K562 (cell line): ENCODE results near the gene MAD1L1.

Experiments used
- E2F8 ChIP-seq: fragments of 450-650 bp; IDR thresholded peaks from 2 replicates; pipeline ENCODE4 v1.7.1; 2018; ENCODE audit warnings: mild to moderate bottlenecking, low read depth; ENCODE audit not compliant: partially characterized antibody
- POLR2AphosphoS2 ChIP-seq: IDR thresholded peaks from 2 replicates; pipeline ENCODE4 v1.6.1; 2012; ENCODE audit warnings: low read length, improper control_type of control experiment
- SMAD3 ChIP-seq: fragments of 450-650 bp; formaldehyde crosslinking; conservative IDR thresholded peaks from 2 replicates; pipeline ENCODE4 v1.4.0; 2020; ENCODE audit warnings: mild to moderate bottlenecking
- YY1 ChIP-seq, 3 experiments: IDR thresholded peaks; 2 replicates each; pipeline ENCODE4 v1.6.1; 2011; ENCODE audit warnings: low read length in 2 of 3, mild to moderate bottlenecking in 2 of 3, moderate library complexity in 2 of 3, borderline replicate concordance in 1 of 3, control low read depth in 1 of 3, low read depth in 1 of 3; ENCODE audit not compliant: insufficient read depth in 3 of 3, insufficient replicate concordance in 2 of 3, control insufficient read depth in 1 of 3, insufficient read length in 1 of 3; ENCODE audit errors: extremely low read depth in 1 of 3
- ZKSCAN3 ChIP-seq: fragments of 250-450 bp; sonication (Bioruptor Pico); IDR thresholded peaks from 2 replicates; pipeline ENCODE4 v1.4.0; 2020
- ZNF174 ChIP-seq: fragments of 250-450 bp; sonication (Bioruptor Pico); IDR thresholded peaks from 2 replicates; pipeline ENCODE4 v1.4.0; 2020; ENCODE audit warnings: mild to moderate bottlenecking
- TF ChIP-seq, protein P1 (sequence below), 3 experiments: IDR thresholded peaks in 2 of 3; conservative IDR thresholded peaks in 1 of 3; 2 replicates each; pipeline ENCODE4 v1.5.1; 2011 to 2012; ENCODE audit warnings: low read length in 3 of 3, mild to moderate bottlenecking in 3 of 3, control low read depth in 2 of 3, improper control_type of control experiment in 1 of 3, inconsistent platforms in 1 of 3, low read depth in 1 of 3, mixed read lengths in 1 of 3, moderate library complexity in 1 of 3; ENCODE audit not compliant: insufficient read depth in 2 of 3
- TF ChIP-seq, protein P2 (sequence below): sonication (generic); formaldehyde crosslinking; IDR thresholded peaks from 2 replicates; pipeline ENCODE4 v1.8.0; 2022; ENCODE audit warnings: missing genetic modification reagents, mild to moderate bottlenecking, borderline replicate concordance

GRCh38 chr7:2157473-2158279 is 75.1 kb downstream of the MAD1L1 start:
- TF ChIP-seq ZNF174 (no peak), YY1 (IDR thresholded peaks at IDR 0.05; ENCODE audit: borderline replicate concordance in 1 of 3, control insufficient read depth in 1 of 3, extremely low read depth in 1 of 3, insufficient read depth in 3 of 3, insufficient read length in 1 of 3, insufficient replicate concordance in 2 of 3, low read depth in 1 of 3, low read length in 2 of 3) (no peak), POLR2AphosphoS2 (no peak), SMAD3 (CRISPR knock-in tag) (no peak), ZKSCAN3 (CRISPR knock-in tag) (no peak), E2F8 (no peak)
- TF ChIP-seq, protein P1, sequence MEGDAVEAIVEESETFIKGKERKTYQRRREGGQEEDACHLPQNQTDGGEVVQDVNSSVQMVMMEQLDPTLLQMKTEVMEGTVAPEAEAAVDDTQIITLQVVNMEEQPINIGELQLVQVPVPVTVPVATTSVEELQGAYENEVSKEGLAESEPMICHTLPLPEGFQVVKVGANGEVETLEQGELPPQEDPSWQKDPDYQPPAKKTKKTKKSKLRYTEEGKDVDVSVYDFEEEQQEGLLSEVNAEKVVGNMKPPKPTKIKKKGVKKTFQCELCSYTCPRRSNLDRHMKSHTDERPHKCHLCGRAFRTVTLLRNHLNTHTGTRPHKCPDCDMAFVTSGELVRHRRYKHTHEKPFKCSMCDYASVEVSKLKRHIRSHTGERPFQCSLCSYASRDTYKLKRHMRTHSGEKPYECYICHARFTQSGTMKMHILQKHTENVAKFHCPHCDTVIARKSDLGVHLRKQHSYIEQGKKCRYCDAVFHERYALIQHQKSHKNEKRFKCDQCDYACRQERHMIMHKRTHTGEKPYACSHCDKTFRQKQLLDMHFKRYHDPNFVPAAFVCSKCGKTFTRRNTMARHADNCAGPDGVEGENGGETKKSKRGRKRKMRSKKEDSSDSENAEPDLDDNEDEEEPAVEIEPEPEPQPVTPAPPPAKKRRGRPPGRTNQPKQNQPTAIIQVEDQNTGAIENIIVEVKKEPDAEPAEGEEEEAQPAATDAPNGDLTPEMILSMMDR (IDR thresholded peaks at IDR 0.05 in 2 of 3, conservative IDR thresholded peaks at IDR 0.05 in 1 of 3; ENCODE audit: insufficient read depth in 2 of 3, low read depth in 1 of 3, low read length in 3 of 3) = no peak
- TF ChIP-seq, protein P2, sequence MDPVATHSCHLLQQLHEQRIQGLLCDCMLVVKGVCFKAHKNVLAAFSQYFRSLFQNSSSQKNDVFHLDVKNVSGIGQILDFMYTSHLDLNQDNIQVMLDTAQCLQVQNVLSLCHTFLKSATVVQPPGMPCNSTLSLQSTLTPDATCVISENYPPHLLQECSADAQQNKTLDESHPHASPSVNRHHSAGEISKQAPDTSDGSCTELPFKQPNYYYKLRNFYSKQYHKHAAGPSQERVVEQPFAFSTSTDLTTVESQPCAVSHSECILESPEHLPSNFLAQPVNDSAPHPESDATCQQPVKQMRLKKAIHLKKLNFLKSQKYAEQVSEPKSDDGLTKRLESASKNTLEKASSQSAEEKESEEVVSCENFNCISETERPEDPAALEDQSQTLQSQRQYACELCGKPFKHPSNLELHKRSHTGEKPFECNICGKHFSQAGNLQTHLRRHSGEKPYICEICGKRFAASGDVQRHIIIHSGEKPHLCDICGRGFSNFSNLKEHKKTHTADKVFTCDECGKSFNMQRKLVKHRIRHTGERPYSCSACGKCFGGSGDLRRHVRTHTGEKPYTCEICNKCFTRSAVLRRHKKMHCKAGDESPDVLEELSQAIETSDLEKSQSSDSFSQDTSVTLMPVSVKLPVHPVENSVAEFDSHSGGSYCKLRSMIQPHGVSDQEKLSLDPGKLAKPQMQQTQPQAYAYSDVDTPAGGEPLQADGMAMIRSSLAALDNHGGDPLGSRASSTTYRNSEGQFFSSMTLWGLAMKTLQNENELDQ (CRISPR knock-in tag) = no peak
